NCI-H69 (cell line): ENCODE data around the gene TRABD.
"Not testable (repeated sequence)": the region's sequence is repeated elsewhere in the genome, so short reads cannot be mapped to it uniquely, and the experiment has no call there.

Experiments
- DNase-seq: peaks from one replicate; lab custom pipeline; 2025; lab: John Stamatoyannopoulos, UW

The TRABD gene

DNA sequence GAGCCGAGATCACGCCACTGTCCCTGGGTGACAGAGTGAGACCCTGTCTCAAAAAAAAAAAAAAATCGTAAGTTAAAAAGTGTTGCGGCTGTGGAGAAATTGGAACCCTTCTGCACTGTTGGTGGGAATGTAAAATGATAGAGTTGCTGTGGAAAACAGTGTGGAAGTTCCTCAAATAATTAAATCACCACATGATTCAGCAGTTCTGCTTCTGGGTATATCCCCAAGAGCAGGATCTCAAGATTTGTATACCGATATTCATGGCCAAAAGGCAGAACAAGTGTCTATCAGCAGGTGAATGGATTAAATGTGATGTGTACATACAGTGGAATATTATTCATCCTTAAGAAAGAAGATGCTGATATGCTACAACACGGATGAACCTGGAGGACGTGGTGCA, 18.9 kb downstream of the TRABD start:
- no peak for DNase-seq

DNA sequence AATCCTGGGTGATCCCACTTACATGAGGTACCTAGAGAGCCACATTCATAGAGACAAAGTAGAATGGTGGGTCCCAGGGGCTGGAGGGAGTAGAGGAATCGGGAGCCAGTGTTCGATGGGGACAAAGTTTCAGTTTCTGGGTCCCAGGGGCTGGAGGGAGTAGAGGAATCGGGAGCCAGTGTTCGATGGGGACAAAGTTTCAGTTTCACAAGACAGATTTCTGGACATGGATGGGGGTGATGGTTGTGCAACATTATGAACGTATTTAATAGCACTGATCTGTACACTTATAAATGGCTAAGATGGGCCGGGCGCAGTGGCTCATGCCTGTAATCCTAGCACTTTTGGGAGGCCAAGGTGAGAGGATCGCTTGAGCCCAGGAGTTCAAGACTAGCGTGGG, 19.3 kb downstream of the TRABD start:
- not testable (repeated sequence) for DNase-seq

DNA sequence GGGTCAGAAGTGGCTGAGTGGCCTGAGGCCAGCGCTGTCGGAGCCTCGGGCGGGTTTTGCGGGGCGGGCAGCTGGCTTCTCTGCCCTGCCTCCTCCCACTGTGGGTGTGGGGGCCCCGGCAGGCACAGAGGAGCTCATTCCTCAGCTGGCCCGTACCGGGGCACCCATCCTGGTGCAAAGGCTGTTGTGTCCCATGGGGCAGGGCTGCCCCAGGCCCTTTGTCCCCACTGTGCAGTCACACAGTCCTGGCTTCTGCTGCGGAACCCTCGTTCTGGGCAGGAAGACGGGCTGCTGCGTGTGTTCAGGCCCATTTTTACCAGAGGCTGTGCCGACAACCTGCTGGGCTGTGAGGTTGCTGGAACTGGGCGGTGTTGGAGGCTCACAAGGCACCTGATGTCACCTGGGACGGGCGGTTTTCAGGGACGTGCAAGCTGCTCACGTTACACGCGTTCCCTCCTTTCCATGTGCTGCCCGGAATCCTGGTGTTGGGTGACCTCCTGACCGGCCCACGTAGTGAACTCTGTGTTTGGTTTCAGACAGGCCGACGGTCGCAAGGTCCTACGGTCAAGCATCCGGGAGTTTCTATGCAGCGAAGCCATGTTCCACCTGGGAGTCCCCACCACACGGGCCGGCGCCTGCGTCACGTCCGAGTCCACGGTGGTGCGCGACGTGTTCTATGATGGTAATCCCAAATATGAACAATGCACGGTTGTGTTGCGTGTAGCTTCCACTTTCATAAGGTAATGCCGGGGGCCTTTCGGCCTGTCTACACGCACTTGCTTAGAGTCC, 20.3 kb downstream of the TRABD start:
- no peak for DNase-seq

DNA sequence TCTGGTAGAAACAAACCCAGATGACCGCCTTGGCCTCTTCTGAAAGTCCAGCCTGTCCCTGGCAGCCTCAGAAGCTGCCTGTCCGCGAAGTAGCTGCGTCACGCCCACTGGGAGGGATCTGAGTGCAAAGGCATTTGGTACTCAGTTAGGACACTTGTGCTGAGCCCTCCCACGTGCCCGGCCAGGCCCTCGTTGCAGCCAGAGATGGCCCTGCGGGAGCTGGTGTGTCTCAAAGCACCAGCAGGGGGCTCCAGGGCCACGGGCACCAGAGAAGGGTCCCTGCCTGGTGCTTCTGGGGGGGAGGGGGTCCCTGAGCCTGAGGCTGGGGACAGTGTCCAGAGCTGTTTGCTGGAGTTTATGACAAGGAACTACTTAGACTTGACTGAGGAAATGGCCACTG, 20.9 kb downstream of the TRABD start:
- DNase-seq: peak; percentile 27

DNA sequence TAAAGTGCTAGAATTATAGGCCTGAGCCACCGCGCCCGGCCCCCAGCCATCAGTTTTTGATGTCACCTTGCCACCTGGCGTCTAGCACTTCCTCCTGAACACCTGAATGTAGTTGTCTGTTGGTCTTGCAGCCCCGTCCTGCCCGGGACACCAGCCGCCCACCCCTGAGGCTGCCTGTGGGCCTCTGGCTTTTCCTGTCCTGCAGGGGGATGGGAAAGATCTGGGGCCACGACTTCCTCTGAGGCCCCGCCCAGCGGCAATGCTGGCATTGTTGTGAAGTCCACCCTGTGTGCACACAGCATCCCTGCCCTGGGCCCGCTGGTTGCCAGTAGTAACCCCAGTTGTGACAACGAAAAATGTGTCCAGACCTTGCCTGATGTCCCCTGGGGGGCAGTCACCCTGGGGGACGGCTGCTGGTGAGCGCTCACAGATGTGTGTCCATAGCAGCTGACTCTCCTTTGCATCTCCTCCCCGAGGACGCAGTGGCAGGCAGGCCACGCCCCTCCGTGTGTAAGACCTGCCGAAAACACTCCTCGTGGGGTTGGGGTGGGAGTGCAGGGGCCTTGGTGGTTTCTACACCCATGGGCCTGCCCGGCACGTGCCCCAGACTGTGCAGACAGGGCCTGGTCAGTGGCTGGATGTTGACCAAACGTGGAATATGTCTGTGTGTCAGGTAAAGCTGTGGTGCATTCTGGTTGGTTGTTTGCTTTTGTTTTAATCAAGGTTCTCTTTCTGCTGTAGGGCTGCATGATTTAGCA, 21.8 kb downstream of the TRABD start:
- no peak for DNase-seq

DNA sequence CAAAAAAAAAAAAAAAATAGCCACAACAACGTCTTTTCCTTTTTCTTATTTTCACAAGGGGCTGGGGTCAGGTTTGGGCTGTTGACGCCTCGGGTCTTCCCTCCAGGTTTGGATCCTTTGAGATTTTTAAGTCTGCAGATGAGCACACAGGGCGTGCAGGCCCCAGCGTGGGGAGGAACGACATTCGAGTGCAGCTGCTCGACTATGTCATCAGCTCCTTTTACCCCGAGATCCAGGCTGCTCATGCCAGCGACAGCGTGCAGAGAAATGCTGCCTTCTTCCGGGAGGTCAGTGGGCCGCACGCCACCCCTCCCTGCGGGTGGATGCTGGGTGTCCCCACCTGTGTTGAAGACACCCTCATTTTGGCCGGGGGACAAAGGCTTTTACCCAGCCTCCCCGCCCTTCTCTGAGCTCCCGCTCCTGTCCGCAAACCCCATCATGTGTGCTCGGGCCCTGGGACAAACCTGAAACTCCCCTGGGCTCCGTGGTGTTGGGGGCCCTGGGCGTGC, 22.8 kb downstream of the TRABD start:
- DNase-seq: no peak

DNA sequence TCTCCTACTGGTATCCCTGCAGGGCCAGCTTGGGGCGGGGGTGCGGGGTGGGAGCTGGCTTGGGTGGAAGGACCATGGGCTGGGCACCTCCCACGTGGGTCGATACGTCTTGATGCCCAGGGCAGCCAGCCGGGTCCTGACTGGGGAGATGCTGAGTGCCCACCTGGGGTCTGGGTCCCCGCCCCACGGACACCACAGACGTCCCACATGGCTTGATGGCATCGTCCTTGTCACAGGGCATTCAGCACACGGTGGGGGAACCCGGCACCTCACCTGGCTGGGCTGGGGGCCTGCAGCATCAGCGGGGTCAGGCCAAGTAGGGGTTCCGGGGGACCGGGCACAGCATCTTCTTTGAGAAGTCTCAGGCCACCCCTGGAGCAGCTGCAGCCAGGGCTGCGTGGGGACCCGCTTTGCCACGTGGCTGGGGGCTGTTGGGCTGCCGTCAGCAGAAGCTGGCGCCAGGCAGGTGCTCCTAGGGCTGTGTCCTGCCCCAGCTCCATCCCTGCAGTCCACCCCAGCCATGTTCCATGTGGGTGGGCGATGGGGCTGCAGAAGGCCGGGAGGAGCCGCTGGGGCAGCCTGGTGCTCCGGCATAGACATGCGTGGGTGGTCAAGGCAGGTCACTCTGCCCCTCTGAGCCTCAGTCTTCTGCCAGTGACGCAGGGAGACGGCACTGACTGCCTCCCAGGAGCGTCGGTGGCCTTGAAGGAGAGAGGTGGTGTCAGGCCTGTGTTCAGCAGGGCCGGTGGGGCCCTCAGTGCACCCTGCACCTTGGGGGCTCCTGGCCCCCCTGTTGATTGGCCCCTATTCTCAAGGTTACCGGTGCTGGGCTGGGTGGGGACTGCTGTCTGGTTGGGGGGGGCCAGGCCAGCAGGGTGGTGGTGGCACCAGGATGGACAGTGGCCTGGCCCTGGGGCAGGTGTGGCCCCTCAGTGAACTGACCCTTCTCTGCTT, 23.5 kb downstream of the TRABD start:
- no peak for DNase-seq

DNA sequence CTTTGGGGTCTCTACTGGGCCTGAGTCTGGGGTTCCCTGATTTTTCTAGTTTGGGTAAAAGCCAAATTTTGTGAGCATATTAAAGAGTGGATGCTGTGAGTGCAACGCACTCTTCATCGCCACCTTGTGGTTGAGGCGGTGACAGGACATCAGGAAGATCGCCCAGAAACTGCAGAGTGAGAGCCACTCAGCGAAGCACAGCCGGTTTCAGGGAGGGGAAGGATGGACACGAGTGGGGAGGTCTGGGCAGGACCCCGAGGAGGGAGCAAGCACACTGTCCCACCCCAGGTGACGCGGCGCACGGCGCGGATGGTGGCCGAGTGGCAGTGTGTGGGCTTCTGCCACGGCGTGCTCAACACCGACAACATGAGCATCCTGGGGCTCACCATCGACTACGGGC, 24.2 kb downstream of the TRABD start:
- peak; percentile 58 for DNase-seq

DNA sequence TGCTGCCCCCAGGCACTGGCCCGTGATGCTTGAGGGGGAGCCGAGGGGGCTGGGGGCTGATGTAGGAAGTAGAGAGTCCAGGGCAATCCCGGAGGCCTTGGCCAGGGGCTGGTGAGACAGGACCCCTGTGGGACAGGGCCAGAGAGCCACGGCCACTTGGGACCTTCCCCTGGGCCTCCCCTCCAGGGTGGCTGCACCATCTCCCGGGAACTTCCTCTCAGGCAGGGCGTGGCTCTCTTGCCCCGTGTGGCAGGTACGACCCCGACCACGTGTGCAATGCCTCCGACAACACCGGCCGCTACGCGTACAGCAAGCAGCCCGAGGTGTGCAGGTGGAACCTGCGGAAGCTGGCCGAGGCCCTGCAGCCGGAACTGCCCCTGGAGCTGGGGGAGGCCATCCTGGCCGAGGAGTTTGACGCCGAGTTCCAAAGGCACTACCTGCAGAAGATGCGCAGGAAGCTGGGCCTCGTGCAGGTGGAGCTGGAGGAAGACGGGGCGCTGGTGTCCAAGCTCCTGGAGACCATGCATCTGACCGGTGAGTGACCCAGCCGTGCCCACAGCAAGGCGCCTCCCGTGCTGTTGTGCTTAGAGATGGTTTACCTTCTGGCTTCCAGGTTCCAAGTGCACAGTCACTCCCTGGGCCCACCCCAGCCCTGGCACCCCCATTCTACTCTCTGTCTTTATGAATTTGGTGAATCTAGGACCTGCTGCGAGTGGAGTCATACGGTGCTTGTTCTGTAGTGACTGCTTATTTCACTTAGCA, 24.8 kb downstream of the TRABD start:
- DNase-seq: no peak

DNA sequence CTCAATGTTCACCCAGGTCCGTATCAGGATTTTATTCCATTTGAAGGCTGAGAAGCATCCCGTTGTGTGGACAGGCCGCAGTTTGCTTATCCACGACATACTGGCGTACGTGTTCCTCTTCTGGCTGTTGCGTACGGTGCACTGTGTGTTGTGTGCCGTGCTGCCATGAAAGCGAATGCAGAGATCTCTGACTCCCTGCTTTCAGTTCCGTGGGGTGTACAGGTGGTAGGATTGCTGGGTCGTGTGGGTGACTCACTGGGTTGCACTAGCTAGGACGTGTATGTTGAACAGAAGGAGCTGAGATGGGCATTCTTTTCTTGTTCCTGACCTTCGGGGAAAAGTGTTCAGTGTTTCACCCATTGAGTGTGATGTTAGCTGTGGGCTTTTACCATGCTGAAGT, 25.4 kb downstream of the TRABD start:
- no peak for DNase-seq

DNA sequence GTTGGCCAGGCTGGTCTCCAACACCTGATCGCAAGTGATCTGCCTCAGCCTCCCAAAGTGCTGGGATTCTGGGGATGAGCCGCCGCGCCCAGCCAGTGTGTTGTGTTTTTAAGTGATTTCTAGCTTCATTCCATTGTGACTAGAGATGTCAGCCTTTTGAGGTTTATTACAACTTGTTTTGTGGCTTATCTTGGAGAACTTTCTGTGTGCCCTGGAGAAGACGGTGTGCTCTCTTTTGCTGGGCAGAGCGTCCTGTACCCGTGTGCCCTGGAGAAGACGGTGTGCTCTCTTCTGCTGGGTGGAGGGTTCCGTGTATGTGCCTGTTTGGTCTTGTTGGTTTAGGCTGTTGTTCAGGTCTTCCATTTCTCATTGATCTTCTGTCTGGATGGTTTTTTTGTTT, 27.6 kb downstream of the TRABD start:
- no peak for DNase-seq

DNA sequence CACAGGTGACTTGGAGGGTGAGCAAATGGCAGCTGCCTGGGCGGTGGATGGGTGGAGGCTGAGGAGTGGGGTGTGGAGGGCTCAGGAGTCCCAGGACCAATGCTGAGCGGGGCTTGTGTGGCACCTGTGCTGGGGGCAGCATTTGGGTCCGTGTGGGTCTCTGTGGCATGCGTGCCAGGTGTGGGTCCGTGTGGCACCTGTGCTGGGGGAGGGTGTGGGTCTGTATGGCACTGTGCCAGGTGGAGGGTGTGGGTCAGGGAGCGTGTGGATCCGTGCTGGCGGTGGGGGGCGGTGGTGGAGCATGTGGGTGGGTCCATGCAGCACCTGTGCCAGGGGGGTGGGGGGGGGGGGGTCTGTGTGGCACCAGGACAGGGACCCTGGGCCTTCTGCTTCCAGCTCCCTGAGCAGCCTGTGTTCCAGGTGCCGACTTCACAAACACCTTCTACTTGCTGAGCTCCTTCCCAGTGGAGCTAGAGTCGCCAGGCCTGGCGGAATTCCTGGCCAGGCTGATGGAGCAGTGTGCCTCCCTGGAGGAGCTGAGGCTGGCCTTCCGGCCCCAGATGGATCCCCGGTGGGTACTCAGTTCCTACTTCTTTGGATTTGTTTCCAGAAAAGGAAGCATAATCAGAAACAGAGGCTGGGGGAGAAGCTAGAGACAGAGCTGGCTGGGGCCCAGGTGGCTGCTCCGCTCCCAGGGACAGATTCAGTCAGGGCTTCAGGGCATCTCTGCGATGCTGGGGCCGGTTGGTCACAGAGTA, 29.8 kb downstream of the TRABD start:
- no peak for DNase-seq

DNA sequence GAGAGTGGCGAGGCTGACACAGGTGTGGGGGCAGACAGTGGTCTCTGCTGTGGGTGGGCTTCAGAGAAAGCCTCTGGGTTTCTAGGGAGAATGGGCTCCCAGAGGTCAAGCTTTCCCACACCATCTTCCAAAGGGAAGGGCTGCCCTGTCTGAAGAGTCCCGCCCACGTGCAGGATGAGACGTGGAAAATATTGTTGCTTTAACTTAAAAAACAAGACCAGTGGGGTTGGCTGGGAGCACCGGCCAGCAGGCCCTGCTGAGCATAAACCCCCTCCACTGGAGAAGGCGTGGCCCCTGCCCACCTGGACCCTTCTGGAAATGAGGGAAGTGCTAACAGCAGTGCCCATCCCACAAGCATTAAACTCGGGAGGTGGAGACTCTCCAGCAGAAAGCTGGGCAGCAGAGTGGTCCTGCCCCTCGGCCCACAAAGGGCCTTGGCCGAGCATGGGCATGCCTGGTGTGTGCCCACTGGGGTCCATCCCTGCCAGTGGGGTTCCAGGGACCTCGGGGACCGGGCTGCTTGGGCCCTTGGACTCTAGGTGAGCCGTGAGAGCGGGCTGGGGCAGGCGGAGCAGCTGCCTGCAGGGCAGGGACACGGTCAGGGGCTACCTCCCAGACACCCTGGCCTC, 30.5 kb downstream of the TRABD start:
- no peak for DNase-seq

DNA sequence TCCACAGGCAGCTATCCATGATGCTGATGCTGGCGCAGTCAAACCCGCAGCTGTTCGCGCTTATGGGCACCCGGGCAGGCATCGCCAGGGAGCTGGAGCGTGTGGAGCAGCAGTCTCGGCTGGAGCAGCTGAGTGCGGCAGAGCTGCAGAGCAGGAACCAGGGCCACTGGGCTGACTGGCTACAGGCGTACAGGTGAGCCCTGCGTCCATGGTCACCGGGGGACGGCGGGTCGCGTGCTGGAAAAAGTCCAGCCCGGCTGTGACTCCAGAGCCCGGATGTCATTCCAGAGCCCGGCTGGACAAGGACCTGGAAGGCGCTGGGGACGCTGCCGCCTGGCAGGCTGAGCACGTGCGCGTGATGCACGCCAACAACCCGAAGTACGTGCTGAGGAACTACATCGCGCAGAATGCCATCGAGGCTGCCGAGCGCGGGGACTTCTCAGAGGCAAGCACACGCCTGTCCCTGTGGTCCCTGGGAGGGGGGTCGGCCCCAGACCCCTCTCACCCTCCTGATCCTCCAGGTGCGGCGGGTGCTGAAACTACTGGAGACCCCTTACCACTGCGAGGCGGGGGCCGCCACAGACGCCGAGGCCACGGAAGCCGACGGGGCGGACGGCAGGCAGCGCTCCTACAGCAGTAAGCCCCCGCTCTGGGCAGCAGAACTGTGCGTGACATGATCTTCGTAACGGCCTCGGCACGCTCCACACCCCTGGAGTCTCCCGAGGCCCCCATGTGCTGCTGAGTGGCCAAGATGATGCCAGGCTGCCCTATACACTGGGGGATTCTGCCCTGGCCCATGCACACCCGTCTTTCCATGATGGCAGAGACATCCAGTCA, 31.2 kb downstream of the TRABD start:
- no peak for DNase-seq

DNA sequence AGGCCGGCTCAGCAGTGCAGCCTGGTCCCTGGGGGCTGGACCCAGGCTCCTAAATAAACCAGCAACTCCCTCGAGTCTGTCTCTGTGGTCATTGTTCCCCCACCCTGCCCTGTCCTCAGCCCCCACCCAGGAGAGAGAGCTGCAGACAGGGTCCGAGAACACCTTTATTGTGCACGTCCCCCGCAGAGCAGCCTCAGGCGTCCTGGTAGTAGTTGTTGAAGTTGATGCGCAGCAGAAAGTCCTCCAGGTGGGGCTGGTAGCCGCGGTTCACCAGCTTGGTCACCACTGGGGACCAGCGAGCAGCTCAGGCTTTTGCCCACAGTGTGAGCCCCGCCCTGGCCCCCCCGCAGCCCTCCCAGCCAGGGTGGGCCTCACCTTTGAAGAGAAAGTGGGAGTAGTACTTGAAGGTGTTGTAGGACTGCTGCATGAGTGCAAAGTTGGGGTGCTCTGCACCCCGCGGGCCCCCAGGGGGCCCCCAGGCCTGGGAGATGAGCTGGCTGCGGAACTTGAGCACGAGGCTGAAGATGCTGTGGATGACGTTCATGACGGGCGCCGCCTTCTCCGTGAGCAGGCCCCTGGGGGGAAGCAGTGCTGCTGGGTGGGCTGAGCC, 31.9 kb downstream of the TRABD start:
- no peak for DNase-seq

DNA sequence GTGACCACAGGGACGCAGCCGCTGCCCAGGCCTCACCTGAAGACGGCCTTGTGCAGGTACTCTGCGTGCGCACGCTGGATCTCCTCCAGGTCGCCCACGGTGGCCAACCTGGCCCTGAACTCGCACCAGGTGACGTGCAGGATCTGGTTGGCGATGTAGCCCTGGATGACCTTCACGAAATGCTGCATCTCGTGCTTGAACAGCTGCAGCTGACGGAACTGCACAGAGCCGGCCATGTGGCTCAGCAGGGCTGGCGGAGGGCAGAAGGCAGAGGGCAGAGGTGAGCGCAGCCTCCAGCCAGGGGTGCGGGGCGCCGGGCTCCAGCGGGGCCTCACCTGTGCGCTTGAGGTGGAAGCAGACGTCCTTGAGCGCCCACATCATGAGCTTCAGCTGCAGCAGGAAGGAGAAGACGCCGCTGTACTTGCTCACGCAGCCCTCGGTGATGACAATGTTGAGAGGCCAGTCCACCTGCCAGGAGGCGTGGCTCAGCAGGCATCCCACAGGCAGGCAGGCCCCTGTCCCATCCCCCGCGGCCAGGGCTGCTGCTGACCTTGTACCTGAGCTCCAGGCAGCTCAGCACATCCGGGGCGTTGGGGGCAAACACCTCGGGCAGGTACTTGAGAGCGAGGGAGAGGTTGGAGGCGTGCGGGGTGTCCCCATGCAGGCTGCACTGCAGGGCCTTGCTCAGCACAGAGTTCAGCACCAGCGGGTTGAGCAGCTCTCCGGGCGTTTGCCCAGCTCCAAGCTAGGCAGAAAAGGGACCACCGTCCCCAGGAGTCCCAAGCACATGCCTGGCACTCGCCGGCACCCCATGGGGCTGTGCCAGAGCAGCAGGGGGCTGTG, 32.7 kb downstream of the TRABD start:
- no peak for DNase-seq

DNA sequence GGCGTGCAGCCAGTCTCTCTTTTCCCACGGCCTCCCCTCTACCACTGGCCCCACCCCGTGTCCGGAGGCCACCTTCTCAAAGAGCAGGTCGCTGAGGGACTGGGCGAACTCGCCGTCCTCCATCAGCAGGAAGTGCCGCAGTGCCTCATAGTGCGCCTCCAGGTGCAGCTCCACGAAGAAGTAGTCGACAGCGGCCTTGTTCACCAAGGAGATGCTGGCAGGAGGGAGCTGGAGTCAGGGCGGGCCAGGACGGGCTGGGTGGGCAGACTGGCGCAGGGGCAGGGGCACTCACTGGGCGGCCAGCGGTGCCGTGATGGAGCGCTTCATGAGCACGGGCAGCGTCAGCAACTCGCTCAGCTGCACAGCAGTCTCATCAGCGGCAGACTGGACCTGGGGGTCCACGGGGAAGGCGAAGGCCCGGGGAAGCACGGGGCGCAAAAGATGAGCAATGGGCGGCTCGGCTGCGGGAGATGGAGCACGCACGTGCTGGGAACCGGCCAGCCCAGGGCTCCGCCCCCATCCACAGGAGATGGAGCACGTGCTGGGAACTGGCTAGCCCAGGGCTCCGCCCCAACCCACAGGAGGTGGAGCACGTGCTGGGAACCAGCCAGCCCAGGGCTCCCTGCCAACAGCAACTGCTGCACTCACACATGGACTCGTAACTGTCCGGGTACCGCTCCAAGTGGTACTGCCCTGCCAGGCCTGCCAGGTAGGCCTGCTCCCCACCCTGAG, 33.4 kb downstream of the TRABD start:
- peak; percentile 70 for DNase-seq
